SIG-M5 (cell line): ENCODE measurements around the gene BAIAP2L1.
"Not testable (repeated sequence)": the region's sequence is repeated elsewhere in the genome, so short reads cannot be mapped to it uniquely, and the experiment has no call there.

ENCODE experiments used
- DNase-seq: peaks from one replicate; lab custom pipeline; 2025; lab: John Stamatoyannopoulos, UW

BAIAP2L1 gene

GRCh38 chr7:98398567-98399372 lies 2.1 kb downstream of the BAIAP2L1 start:
- no peak for DNase-seq

GRCh38 chr7:98396768-98397167 lies 4.1 kb downstream of the BAIAP2L1 start:
- DNase-seq: no peak

- no peak for DNase-seq
Observed at GRCh38 chr7:98395951-98396350, 4.9 kb downstream of the BAIAP2L1 start.

- DNase-seq: no peak
Observed at GRCh38 chr7:98395481-98395880, 5.4 kb downstream of the BAIAP2L1 start.

GRCh38 chr7:98394377-98394836 lies 6.5 kb downstream of the BAIAP2L1 start:
- no peak for DNase-seq

GRCh38 chr7:98387544-98388226 lies 13.2 kb downstream of the BAIAP2L1 start:
- DNase-seq: no peak

GRCh38 chr7:98387131-98387530 lies 13.8 kb downstream of the BAIAP2L1 start:
- DNase-seq: no peak

- not testable (repeated sequence) for DNase-seq
Observed at GRCh38 chr7:98385532-98385931, 15.4 kb downstream of the BAIAP2L1 start.

GRCh38 chr7:98378210-98378819 lies 22.6 kb downstream of the BAIAP2L1 start:
- DNase-seq: no peak

- DNase-seq: no peak
Observed at GRCh38 chr7:98376711-98377110, 24.2 kb downstream of the BAIAP2L1 start.

GRCh38 chr7:98375664-98376063 lies 25.2 kb downstream of the BAIAP2L1 start:
- DNase-seq: no peak

GRCh38 chr7:98374285-98374680 lies 26.6 kb downstream of the BAIAP2L1 start:
- DNase-seq: no peak

- DNase-seq: no peak
Observed at GRCh38 chr7:98372993-98373392, 27.9 kb downstream of the BAIAP2L1 start.

GRCh38 chr7:98369726-98370125 lies 31.2 kb downstream of the BAIAP2L1 start:
- DNase-seq: no peak

GRCh38 chr7:98368716-98369115 lies 32.2 kb downstream of the BAIAP2L1 start:
- no peak for DNase-seq

- DNase-seq: no peak
Observed at GRCh38 chr7:98366562-98366938, 34.3 kb downstream of the BAIAP2L1 start.

GRCh38 chr7:98365863-98366561 lies 34.9 kb downstream of the BAIAP2L1 start:
- DNase-seq: no peak

- no peak for DNase-seq
Observed at GRCh38 chr7:98364220-98364619, 36.7 kb downstream of the BAIAP2L1 start.

- DNase-seq: no peak
Observed at GRCh38 chr7:98362517-98362916, 38.4 kb downstream of the BAIAP2L1 start.

GRCh38 chr7:98360221-98361130 lies 40.4 kb downstream of the BAIAP2L1 start:
- DNase-seq: no peak

GRCh38 chr7:98359395-98359794 lies 41.5 kb downstream of the BAIAP2L1 start:
- DNase-seq: no peak
